ENCODE measurements around the gene TSPEAR. TPM values are rescaled to one million over a fixed set of nuclear protein-coding genes. Genes with fewer than 3 reads are reported as not detected.

Gene TSPEAR
- total and polyA plus RNA-seq, 2 donors (not counting 1 experiment from before 2014, with no cell fraction given) = not detected

DNA sequence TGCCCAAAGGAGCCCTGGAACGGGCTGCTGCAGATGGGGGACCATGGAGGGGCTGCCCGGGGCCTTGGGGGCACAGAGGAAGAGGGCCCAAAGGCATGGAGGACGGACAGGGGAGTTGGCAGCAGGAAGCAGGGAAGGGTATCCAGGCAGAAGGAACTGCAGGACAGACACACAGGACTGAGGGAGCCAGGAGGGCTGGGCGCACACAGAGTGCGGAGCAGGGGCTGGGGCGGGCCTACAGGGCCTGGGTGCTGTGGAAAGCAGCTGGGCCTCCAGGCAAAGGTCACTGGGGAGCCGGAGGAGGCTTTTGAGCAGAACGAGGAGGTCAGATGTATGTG, 199.5 kb downstream of the TSPEAR start:
- H4K20me1 ChIP-seq (ENCODE audit: control insufficient read depth, insufficient read depth, low read length, poor library complexity, severe bottlenecking) = no peaks in the 10 kb centered on the region

More for the DNA sequence above, 199.5 kb downstream of the TSPEAR start:
- Mint-ChIP-seq H3K4me1 (peaks cover 7% of the 10 kb centered on the region), H3K9me3 (ENCODE audit: insufficient read depth) (no peaks in the 10 kb centered on the region), H3K27ac (no peak overlapping the region), H3K4me3 (no peak overlapping the region), H3K27me3 (peaks cover 10% of the 10 kb centered on the region)
- H3K9ac ChIP-seq (ENCODE audit: low read length) = no peak overlapping the region
- H3K27ac ChIP-seq (ENCODE audit: low read length in 2 of 2) = no peak overlapping the region
- ATAC-seq (ENCODE audit: low read depth) = no peak
- POLR2A ChIA-PET = no interaction called here
- no peak overlapping the region for H3K4me2 ChIP-seq (replicated peaks; ENCODE audit: low read depth, low read length, poor library complexity, severe bottlenecking)
- peaks cover 0 to 3% (median 0%) of the 10 kb centered on the region in 3 donors for H3K9me3 ChIP-seq (ENCODE audit: control extremely low read depth in 1 of 3, control insufficient read depth in 2 of 3, insufficient read depth in 1 of 3, low read length in 2 of 3)
- no peaks in the 10 kb centered on the region for H3K36me3 ChIP-seq (replicated peaks in 1 of 2; ENCODE audit: control extremely low read depth in 1 of 2, control insufficient read depth in 1 of 2, extremely low read depth in 1 of 2, insufficient read depth in 2 of 2, low read length in 1 of 2)
- no peak overlapping the region for H2AFZ ChIP-seq (ENCODE audit: insufficient read depth, low read depth, low read length, poor library complexity, severe bottlenecking)
- TF ChIP-seq CTCF (IDR thresholded peaks at IDR 0.05) (no peak), EZH2 (IDR thresholded peaks at IDR 0.05; ENCODE audit: borderline replicate concordance, insufficient read depth, low read depth, low read length, poor library complexity, severe bottlenecking) (no peak)
- CTCF ChIA-PET = interaction anchor here (1.1 to 3.6 kb wide), 2 partner anchors 282 kb away, joined by 4 to 37 read pairs; no protein-coding TSS in a partner anchor
- H3K27me3 ChIP-seq (replicated peaks in 1 of 4; ENCODE audit: control extremely low read depth in 1 of 4, control insufficient read depth in 3 of 4, insufficient read depth in 4 of 4, low read length in 3 of 4) = peaks cover 0 to 9% (median 4%) of the 10 kb centered on the region in 4 experiments
- intact Hi-C loops (cut with micrococcal nuclease) = loop anchor here (2.0 to 5.0 kb wide), 2 partner anchors 289 to 420 kb away; partner anchors contain the start of gene UBE2G2
- H3K4me3 ChIP-seq (ENCODE audit: control extremely low read depth in 1 of 5, extremely low read depth in 1 of 5, insufficient read depth in 1 of 5, low read depth in 2 of 5, low read length in 4 of 5) = no peak overlapping the region
- peaks cover 9 to 11% of the 10 kb centered on the region in 2 donors for H3K4me1 ChIP-seq (ENCODE audit: control insufficient read depth in 2 of 2, insufficient read depth in 2 of 2, low read length in 2 of 2)
- WGBS (ENCODE audit: insufficient coverage) = 89% methylated on average over 8 of the region's 8 CpGs
- no peak for DNase-seq
- H3K79me2 ChIP-seq (ENCODE audit: control insufficient read depth, insufficient read depth, low read length) = no peaks in the 10 kb centered on the region

All from B cell (primary cell).